GM12878 (cell line): ENCODE measurements around the gene CFAP141. TPM values are rescaled to one million over a fixed set of nuclear protein-coding genes. Genes with fewer than 3 reads are reported as not detected.

Experiments used
- ATAC-seq: fragments of 200-7000 bp; cut with Tn5 transposase; 3 replicates; pipeline ENCODE4 v1.9.1; 2020; ENCODE audit warnings: mild to moderate bottlenecking, moderate library complexity
- BruUV-seq: library from RNA; stranded (reverse); fragments of 400-500 nt; replicated peaks from 2 replicates; lab custom pipeline; 2021; lab: Mats Ljungman, UMichigan
- CTCF ChIA-PET: fragments of 300-600 bp; sonication (Branson Sonifier 250); formaldehyde crosslinking; extraction: SDS; loops from one replicate; lab custom pipeline; 2021; ENCODE audit warnings: inconsistent platforms; lab: Yijun Ruan, JAX
- POLR2A ChIA-PET: fragments of 350-600 bp; formaldehyde crosslinking; extraction: SDS; loops from one replicate; lab custom pipeline; 2021; ENCODE audit warnings: inconsistent platforms; lab: Charles Lee
- RAD21 ChIA-PET: fragments of 300-600 bp; sonication (Branson Sonifier 250); formaldehyde crosslinking; loops from one replicate; lab custom pipeline; 2023; ENCODE audit warnings: antibody characterized with exemption; ENCODE audit not compliant: unreplicated experiment; lab: Charles Lee
- SMC1A ChIA-PET: fragments of 300-600 bp; sonication (Branson Sonifier 250); formaldehyde crosslinking; loops from one replicate; lab custom pipeline; 2023; ENCODE audit not compliant: unreplicated experiment, uncharacterized antibody; lab: Charles Lee
- DNase-seq: peaks from one replicate; pipeline ENCODE4 v3.0.0-alpha.2; 2011; ENCODE audit warnings: low read depth, low spot score
- FAIRE-seq: peaks from 3 replicates; lab custom pipeline; 2011; peaks lifted over from hg19 to GRCh38; lab: Jason Lieb, UNC
- H2AFZ ChIP-seq: 2 replicates; pipeline ENCODE4 v1.6.0; 2011; ENCODE audit warnings: low read depth, low read length, control low read depth; ENCODE audit not compliant: control insufficient read depth
- H3K27ac ChIP-seq: 2 replicates; pipeline ENCODE4 v1.5.1; 2011; ENCODE audit warnings: control low read depth; ENCODE audit not compliant: control insufficient read depth, insufficient read depth
- H3K27me3 ChIP-seq, 2 experiments: replicated peaks in 1 of 2; 2 replicates each; pipeline versions ENCODE4 v1.6.0 to v1.6.1; 2011; ENCODE audit warnings: low read length in 1 of 2; ENCODE audit not compliant: control insufficient read depth in 2 of 2, insufficient read depth in 2 of 2
- H3K36me3 ChIP-seq, 2 experiments: 2 replicates each; pipeline ENCODE4 v1.5.1; 2011; ENCODE audit warnings: low read length in 1 of 2; ENCODE audit not compliant: control insufficient read depth in 2 of 2, insufficient read depth in 2 of 2
- H3K4me1 ChIP-seq: 2 replicates; pipeline ENCODE4 v1.6.1; 2011; ENCODE audit warnings: mild to moderate bottlenecking, low read length, moderate library complexity, mixed read lengths; ENCODE audit not compliant: control insufficient read depth, insufficient read depth
- H3K4me2 ChIP-seq: 2 replicates; pipeline ENCODE4 v1.6.0; 2011; ENCODE audit warnings: control low read depth; ENCODE audit not compliant: control insufficient read depth, insufficient read depth
- H3K4me3 ChIP-seq: fragments of 200-600 bp; sonication (generic); 2 replicates; pipeline ENCODE4 v1.5.1; 2016
- H3K79me2 ChIP-seq: 2 replicates; pipeline ENCODE4 v1.6.0; 2011; ENCODE audit warnings: low read length; ENCODE audit not compliant: control insufficient read depth, insufficient read depth
- H3K9ac ChIP-seq: 2 replicates; pipeline ENCODE4 v1.8.0; 2011; ENCODE audit warnings: low read length, control low read depth, mixed read lengths; ENCODE audit not compliant: control insufficient read depth, insufficient read depth
- H3K9me3 ChIP-seq: replicated peaks from 3 replicates; pipeline ENCODE4 v1.5.1; 2011; ENCODE audit warnings: mild to moderate bottlenecking, low read length; ENCODE audit not compliant: control insufficient read depth, insufficient read depth
- H4K20me1 ChIP-seq: 2 replicates; pipeline ENCODE4 v1.6.0; 2011; ENCODE audit not compliant: control insufficient read depth, insufficient read depth
- BCL11A ChIP-seq: IDR thresholded peaks from 2 replicates; pipeline ENCODE4 v1.6.1; 2011; ENCODE audit warnings: low read depth, low read length
- BRCA1 ChIP-seq: IDR thresholded peaks from 2 replicates; pipeline ENCODE4 v1.6.1; 2011; ENCODE audit warnings: low read depth, low read length, improper control_type of control experiment
- DPF2 ChIP-seq: fragments of 450-650 bp; IDR thresholded peaks from 2 replicates; pipeline ENCODE4 v1.6.1; 2017; ENCODE audit warnings: mild to moderate bottlenecking
- E2F4 ChIP-seq: IDR thresholded peaks from 2 replicates; pipeline ENCODE4 v1.6.1; 2012; ENCODE audit warnings: low read depth, low read length, improper control_type of control experiment
- ELK1 ChIP-seq: IDR thresholded peaks from 2 replicates; pipeline ENCODE4 v1.6.1; 2012; ENCODE audit warnings: low read depth, low read length, improper control_type of control experiment
- HDAC2 ChIP-seq: fragments of 200-600 bp; sonication (generic); IDR thresholded peaks from 2 replicates; pipeline ENCODE4 v1.6.1; 2017
- IRF3 ChIP-seq: fragments of 450-650 bp; IDR thresholded peaks from 2 replicates; pipeline ENCODE4 v1.6.1; 2014; ENCODE audit warnings: mild to moderate bottlenecking
- MTA3 ChIP-seq: IDR thresholded peaks from 2 replicates; pipeline ENCODE4 v1.6.1; 2012; ENCODE audit warnings: low read length, inconsistent platforms, borderline replicate concordance
- NFYB ChIP-seq: IDR thresholded peaks from 2 replicates; pipeline ENCODE4 v1.6.1; 2011; ENCODE audit warnings: low read depth, mild to moderate bottlenecking, low read length, improper control_type of control experiment, moderate library complexity; ENCODE audit not compliant: insufficient read depth
- NRF1 ChIP-seq: conservative IDR thresholded peaks from 2 replicates; pipeline ENCODE4 v1.6.1; 2011; ENCODE audit warnings: mild to moderate bottlenecking, low read depth, low read length, improper control_type of control experiment
- RUNX3 ChIP-seq: IDR thresholded peaks from 2 replicates; pipeline ENCODE4 v1.6.1; 2012; ENCODE audit warnings: low read length, inconsistent platforms
- SKIL ChIP-seq: fragments of 450-650 bp; IDR thresholded peaks from 2 replicates; pipeline ENCODE4 v1.6.1; 2017; ENCODE audit warnings: mild to moderate bottlenecking, low read depth, inconsistent platforms; ENCODE audit not compliant: poor library complexity, severe bottlenecking
- SP1 ChIP-seq: IDR thresholded peaks from one replicate; pipeline ENCODE4 v1.6.1; 2011; ENCODE audit warnings: low read depth, low read length
- SREBF1 ChIP-seq: IDR thresholded peaks from 2 replicates; pipeline ENCODE4 v1.6.1; 2012; ENCODE audit warnings: mild to moderate bottlenecking, low read length
- SREBF2 ChIP-seq: IDR thresholded peaks from 2 replicates; pipeline ENCODE4 v1.6.1; 2012; ENCODE audit warnings: mild to moderate bottlenecking, low read length
- TBL1XR1 ChIP-seq: IDR thresholded peaks from 2 replicates; pipeline ENCODE4 v1.6.1; 2012; ENCODE audit warnings: low read depth, low read length, improper control_type of control experiment
- WGBS: methylation state at CpG from one replicate; pipeline ENCODE4 v1.1.6; 2016; ENCODE audit warnings: low lambda C conversion rate; ENCODE audit not compliant: insufficient replicate concordance, insufficient coverage; ENCODE audit errors: missing lambda C conversion rate; 5-methylcytosine and 5-hydroxymethylcytosine counted together
- in situ Hi-C: fragments of 300-500 bp; cut with MboI; formaldehyde crosslinking; loops from 9 replicates; pipeline ENCODE4 v1.14.3; 2018; ENCODE audit warnings: mixed read lengths
- intact Hi-C: fragments of 100-400 bp; cut with micrococcal nuclease; formaldehyde crosslinking; loops from one replicate; pipeline ENCODE4 v1.14.2; 2022; ENCODE audit not compliant: unreplicated experiment
- polyA plus RNA-seq, 11 experiments: library from polyadenylated mRNA; depleted of rRNA in 4 of 11; unstranded in 6 of 11; stranded (reverse) in 5 of 11; fragments of >200 nt; fragmentation: Nextera tagmentation in 4 of 11; fragmentation: Illumina TruSeq in 1 of 11; extraction: Ambion mirVana in 4 of 11; extraction: Trizol in 1 of 11; gene quantifications; 1 replicate in 1 of 11; 2 replicates in 10 of 11; pipeline versions ENCODE4 v1.2.1 to v1.2.3, GENCODE V29; 2011 to 2016; ENCODE audit warnings: inconsistent platforms in 2 of 11, missing spikeins in 2 of 11, low read depth in 1 of 11
- total RNA-seq, 4 experiments: library from RNA; depleted of rRNA in 3 of 4; stranded (reverse); fragments of >200 nt in 3 of 4; fragmentation: Illumina TruSeq in 1 of 4; extraction: Trizol in 1 of 4; gene quantifications; 2 replicates each; pipeline versions ENCODE4 v1.2.1 to v1.2.3, GENCODE V29; 2013 to 2021
- TF ChIP-seq, protein P1 (sequence below): fragments of 150-350 bp; IDR thresholded peaks from 2 replicates; pipeline ENCODE4 v1.6.1; 2014; ENCODE audit warnings: mild to moderate bottlenecking, low read depth, low read length

CFAP141 gene
- total and polyA plus RNA-seq, 10 of the 15 experiments (the other 5 are each of a cell fraction or from before 2014, with no cell fraction given) = not detected

GRCh38 chr1:154253671-154254070, 47.5 kb upstream of the CFAP141 start:
- Histone ChIP-seq H4K20me1 (no peaks in the 10 kb centered on the region), H2AFZ (no peak overlapping the region), H3K4me2 (no peak overlapping the region), H3K27ac (no peak overlapping the region), H3K4me3 (no peak overlapping the region), H3K79me2 (no peaks in the 10 kb centered on the region; the same call in 1 of the 2 replicates), H3K9ac (no peak overlapping the region), H3K9me3 (no peaks in the 10 kb centered on the region), H3K27me3 (no peaks in the 10 kb centered on the region), H3K36me3 (peaks cover 38 to 56% of the 10 kb centered on the region in 2 experiments), H3K4me1 (no peaks in the 10 kb centered on the region)
- FAIRE-seq (no peak), DNase-seq (no peak), ATAC-seq (no peak)
- POLR2A ChIA-PET = no interaction called here
- intact Hi-C loops = no loop called here
- no TSS peak for BruUV-seq
- 94% methylated on average over 7 of the region's 7 CpGs for WGBS
- SMC1A ChIA-PET = no interaction called here
- in situ Hi-C loops = no loop called here
- TF ChIP-seq NFYB = no peak
- no peak for TF ChIP-seq BRCA1
- TF ChIP-seq ELK1 = no peak
- no peak for TF ChIP-seq E2F4
- no peak for TF ChIP-seq SKIL
- no peak for TF ChIP-seq IRF3
- TF ChIP-seq RUNX3 = no peak
- no peak for TF ChIP-seq MTA3
- no peak for TF ChIP-seq SP1
- no peak for TF ChIP-seq BCL11A
- TF ChIP-seq HDAC2 = no peak
- TF ChIP-seq SREBF2 = no peak
- no peak for TF ChIP-seq SREBF1
- TF ChIP-seq NRF1 = no peak
- TF ChIP-seq, protein P1, sequence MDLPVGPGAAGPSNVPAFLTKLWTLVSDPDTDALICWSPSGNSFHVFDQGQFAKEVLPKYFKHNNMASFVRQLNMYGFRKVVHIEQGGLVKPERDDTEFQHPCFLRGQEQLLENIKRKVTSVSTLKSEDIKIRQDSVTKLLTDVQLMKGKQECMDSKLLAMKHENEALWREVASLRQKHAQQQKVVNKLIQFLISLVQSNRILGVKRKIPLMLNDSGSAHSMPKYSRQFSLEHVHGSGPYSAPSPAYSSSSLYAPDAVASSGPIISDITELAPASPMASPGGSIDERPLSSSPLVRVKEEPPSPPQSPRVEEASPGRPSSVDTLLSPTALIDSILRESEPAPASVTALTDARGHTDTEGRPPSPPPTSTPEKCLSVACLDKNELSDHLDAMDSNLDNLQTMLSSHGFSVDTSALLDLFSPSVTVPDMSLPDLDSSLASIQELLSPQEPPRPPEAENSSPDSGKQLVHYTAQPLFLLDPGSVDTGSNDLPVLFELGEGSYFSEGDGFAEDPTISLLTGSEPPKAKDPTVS = no peak
- no peak for TF ChIP-seq TBL1XR1
- no peak for TF ChIP-seq DPF2
- RAD21 ChIA-PET = interaction anchor here (0.7 kb wide), 1 partner anchor 56 kb away, joined by 3 read pairs; no protein-coding TSS in a partner anchor
- CTCF ChIA-PET = no interaction called here
